ENCODE results near the gene TRMT1.

TRMT1 gene

DNA sequence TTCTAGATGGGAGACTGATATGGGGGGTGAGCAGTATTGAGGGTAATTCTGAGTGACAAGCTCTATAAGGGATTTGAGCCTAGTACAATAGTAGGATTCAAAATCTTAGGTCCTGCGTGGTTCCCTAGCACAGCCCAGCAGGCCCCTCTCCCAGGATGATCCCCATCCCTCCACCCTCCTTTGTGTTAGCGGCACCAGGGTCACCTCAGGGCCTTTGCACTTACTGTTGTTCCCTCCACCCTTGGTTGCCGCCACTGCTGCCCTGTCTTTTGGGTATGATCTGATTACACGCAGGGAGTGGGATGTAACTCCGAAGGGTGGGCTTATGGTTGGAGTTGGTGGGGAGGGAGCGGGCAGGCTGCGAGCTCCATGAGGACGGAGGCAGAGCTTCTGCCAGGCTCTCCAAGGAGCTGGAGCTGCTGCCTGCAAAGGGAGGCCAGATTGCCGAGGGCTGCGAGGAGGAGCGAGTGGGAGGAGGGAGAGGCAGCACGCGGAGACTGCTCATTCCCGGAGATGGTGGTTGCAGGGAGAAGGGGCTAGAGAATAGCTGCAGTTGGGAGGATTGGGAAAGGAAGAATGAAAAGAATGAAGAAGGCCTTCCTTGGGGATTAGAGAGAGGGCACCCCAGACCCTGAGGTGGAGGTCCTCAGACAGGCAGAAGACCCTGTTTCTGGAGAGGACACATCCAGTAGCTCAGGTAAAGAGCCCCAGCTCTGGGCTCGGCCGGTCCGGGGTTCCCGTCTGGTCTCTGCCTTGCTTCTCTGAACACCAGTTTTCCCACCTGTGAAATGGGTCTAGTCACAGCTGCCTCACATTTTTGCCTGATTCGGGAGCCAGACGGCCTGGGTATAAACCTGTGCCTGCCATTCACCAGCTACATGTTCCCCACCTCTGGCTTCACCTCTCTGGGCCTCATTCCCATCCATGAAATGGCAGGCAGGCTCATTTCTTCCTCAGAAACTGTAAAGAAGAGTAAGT is 6.7 kb upstream of the TRMT1 start:
- no peak for DNase-seq (ENCODE audit: low spot score)

DNA sequence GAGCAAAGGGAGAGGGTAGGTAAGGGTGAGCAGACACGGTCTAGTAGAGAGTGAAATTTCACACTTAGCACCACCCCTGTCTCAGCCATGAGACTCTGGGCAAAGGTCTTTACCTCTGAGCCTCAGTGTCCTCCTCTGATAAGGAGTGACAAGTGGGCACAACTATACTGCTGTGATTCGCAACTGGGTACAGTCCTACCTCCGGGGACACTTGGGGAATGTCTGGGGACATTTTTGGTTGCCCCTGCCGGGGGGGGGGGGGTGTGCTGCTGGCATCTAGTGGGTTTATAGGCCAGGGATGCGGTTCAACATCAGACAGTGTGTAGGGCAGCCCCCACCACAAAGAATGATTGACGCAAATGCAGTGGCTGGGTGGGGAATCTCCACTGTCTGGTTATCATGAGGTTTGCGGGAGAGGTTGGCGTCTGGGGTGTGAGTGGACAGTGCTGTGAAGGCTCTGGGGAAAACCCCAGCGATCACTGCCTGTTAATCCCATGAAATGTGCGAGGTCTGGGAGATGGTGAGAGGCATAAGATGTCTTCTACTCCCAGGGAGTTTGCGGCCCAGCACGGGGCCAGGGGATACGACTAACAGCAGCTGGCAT is 5.8 kb upstream of the TRMT1 start:
- no peak for DNase-seq (ENCODE audit: low spot score)

DNA sequence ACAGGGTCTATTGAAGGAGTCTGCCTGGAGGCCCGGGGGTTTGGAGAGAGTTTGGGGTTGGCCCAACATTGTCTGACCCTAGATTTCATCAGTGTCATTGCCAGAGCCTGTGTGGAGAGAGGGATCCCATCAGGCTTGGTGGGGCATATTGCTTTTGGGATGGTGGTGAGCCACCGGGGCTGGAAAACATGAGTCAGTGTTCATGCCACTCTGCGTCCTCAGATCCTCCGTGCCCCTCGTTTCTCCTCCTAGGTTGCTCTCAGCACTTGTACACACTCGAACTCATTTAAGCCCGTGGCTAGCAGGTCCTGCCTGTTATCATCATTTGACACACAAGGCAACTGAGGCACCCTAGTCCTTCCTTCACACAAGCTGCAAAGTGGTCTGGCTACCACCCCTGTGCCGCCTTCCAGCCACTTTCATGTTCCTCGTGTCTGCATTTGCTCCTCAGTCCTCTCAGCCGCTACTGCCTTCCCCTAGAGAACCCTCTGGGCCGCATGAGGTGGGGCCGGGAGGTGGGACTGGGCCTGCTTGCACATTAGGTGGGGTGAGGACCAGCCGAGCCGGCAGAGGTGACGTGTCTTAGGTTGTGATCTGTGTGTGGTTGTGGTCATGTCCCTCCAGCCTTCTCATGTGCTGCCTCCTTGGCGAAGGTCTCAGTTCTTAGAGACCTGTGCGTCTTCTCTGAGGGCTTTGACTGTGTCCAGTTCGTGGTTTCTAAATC is 5.2 kb upstream of the TRMT1 start:
- no peak for DNase-seq (ENCODE audit: low spot score)

DNA sequence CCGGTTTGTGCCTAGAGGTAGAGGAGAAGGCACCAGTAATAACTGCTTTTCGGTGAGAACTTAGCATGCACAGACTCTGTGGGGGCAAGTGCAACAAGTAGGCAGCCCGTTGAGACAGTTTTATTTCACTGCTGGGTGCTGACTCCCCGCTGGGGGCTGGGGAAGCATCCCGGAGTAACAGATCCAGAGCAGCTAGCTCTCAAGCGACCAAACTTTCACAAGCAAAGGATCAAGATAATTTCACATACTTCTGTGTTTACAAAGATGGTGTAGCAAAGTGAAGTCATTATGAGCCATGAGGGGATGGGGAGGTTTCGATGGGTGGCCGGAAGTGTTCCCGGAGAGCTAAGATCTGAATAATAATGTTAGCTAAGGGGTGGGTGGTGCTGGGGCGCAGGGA is 4.3 kb upstream of the TRMT1 start:
- no peak for DNase-seq (ENCODE audit: low spot score)

DNA sequence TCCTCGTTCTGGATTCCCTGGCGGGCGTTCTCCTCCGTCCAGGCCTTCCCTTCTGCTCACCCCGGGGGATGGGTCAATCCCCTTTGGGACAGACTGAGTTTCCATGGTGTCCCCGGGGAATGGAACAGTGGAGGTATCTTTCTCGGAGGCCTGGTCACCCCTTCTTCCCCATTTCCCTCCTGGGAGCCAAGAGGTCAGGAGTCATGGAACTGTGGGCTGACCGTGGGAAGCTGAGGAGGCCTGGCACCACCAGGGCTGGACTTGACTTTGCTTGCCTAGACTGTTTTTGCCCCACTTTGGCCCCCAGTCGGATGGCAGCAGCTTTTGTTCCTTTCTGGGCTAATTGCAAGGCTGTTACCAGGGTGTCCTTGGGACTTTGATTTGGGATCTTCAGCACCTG is 3.5 kb upstream of the TRMT1 start:
- DNase-seq (ENCODE audit: low spot score), result no peak

DNA sequence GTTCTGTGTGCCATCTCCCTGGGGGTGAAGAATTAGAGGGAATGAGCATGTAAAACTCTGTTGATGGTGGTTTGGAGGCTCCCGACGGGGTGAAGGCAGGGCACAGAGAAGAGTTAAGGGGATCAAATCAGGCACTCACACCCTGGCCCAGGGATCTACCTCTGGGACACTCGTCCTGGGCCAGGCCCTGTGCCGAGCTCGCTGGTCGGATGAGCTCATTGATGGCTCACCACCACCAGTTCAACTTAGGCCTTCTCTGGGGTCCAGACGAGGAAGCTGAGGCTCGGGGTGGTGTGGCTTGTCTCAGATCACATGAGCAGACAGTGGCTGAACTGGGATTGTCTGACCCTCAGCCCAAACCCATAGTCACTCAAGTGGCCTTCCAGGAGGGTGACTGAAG is 3.1 kb upstream of the TRMT1 start:
- DNase-seq (ENCODE audit: low spot score), result no peak

DNA sequence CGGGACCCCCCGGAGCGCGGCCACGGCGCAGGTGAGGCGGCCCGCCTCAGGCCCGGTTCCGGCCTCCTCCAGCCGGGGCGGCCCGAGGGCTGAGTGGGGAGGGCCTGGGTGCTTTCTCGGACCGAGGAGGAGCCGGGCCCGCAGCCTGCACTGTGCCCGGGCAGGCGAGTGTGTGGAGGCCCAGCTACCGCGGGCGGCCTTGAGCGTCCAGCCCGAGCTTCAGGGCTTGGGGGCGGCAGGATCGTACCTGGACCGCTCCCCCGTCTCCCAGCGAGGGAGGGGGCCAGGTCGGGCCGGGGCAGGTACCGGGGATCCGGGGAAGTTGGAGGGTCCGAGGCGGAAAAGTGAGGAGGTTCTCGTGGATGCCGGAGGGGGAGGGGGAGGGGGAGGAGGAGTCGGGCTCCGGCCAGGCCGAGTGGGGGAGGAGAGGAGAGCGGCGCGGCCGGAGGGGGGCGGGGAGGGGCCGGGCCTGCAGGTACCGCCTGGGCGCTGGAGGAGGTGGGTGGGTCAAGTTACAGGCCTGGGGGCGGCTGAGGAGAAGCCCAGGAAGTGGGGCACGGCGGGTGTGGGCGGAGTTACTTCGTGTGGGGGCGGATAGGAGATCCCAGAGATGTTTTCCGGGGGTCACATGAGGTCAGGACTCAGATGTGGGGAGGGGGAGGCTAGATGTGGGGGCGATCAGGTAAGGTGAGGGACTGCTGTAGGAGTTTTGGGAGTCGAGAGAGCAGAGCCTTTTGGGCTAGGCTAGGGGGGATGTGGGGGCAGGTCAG is 2.1 kb upstream of the TRMT1 start:
- peak; percentile 43 for DNase-seq (ENCODE audit: low spot score)

DNA sequence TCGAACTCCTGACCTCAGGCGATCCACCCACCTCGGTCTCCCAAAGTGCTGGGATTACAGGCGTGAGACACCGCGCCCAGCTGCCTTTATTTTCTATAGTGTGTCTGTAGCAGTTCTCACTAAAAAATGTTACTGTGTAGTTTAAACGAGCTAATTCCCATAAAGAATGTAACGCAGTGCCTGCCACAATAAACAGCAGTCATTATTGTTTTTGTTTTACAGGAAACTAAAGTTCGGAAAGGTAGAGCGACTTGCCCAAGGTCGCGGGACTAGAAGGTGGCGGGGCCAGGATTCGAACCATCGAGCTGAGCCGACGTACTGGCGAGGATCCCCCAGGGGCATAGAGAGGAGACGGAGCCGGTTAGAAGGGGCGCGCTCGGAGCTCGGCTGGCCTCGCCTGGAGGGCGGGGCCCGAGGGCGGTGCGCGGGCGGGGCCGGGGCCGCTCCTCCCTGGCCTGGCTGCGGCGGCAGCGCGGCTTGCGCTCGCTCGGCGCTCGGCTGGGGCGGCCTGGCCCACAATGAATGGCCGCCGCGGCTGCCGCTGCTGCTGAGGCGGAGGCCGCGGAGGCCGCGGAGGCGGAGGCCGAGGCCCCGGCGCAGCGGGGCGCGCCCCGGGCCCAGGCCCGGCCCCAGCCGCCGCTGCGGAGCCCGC is 1.4 kb upstream of the TRMT1 start, which contains the start of gene NACC1:
NACC1 (plus strand) TSS at position 493 of the 652 bp plus-strand sequence. CDS start 16,944 bp downstream, outside the sequence.
- DNase-seq (ENCODE audit: low spot score), result peak; percentile 94

DNA sequence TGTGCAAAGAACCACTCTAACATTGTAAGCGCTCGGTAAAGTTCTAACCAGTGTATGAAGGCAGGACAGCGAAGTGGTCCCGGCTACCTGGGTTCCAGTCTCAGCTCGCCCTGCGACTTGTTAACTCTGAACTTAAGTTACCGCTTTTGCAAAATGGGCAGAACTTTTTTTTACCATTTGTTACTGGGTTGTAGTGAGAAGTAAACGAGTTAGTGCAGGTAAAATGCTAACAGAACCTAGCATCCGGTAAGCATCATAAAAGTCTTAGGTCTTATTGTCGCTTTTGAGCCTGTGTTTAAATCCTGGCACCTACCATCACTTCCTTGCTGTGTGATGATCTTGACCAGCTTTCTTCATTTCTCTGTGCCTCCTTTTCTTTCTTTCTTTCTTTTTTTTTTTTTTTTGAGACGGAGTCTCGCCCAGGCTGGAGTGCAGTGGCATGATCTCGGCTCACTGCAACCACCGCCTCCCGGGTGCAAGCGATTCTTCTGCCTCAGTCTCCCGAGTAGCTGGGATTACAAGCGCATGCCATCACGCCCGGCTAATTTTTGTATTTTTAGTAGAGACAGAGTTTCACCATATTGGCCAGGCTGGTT is 734 bp upstream of the TRMT1 start:
- DNase-seq (ENCODE audit: low spot score), result no peak

DNA sequence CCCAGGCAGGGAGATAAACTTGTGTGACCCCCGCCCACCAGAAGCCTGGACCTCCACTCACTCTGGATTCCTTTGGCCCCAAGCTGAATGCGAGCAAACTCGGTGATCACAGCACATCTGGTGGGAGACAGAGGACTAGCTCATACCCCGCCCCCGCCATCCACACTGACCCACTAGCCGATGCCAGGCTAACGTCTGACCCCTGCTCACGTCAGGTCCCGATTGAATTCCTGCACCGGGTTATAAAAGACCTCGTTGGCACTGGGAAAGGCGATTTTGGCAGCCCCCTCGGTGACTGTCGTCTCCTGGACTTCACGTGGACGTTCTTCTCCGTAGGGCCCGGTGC is 631 bp downstream of the TRMT1 start:
- no peak for DNase-seq (ENCODE audit: low spot score)

DNA sequence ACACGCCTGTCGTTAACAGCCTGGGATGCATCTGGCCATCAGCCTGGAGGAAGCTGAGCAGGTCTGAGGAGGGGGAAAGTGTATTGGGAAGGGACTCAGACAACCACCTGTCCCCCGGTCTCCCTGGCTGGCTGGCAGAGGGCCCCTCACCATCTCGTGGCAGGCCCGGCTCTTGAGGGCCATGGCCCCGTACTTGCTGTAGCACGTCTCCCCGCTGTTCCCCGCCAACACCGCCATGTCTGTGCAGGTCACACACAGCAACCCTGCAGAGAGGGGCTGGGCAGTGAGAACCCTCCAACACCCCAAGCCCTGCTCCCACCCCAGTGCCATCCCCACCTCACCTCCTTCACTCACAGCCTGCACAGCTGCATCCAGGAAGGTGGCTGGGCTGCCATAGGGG is 4.0 kb downstream of the TRMT1 start:
- no peak for DNase-seq (ENCODE audit: low spot score)

DNA sequence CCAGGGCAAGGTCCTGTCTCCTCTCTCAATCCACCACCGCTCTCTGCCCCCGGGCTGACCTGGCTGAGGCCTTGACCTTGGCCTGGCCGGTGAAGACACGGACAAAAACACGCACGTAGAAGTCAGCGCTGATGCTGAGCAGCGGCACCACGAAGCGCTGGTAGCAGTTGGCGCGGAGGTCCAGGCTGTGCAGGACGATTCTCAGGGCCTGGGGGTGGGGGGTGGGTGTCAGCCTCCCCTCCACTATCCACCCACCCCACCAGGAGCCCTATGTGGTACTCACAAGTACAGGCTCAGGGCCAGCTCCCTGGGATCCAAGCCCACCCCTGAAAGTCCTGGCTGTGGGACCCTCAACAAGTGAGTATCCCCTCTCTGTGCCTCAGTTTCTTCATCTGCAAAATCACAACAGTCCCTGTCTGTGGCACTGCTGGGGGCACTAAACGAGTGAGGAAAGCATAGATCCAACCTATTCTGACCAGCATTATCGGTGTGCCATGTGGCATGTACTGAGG is 6.4 kb downstream of the TRMT1 start:
- DNase-seq (ENCODE audit: low spot score), result no peak

DNA sequence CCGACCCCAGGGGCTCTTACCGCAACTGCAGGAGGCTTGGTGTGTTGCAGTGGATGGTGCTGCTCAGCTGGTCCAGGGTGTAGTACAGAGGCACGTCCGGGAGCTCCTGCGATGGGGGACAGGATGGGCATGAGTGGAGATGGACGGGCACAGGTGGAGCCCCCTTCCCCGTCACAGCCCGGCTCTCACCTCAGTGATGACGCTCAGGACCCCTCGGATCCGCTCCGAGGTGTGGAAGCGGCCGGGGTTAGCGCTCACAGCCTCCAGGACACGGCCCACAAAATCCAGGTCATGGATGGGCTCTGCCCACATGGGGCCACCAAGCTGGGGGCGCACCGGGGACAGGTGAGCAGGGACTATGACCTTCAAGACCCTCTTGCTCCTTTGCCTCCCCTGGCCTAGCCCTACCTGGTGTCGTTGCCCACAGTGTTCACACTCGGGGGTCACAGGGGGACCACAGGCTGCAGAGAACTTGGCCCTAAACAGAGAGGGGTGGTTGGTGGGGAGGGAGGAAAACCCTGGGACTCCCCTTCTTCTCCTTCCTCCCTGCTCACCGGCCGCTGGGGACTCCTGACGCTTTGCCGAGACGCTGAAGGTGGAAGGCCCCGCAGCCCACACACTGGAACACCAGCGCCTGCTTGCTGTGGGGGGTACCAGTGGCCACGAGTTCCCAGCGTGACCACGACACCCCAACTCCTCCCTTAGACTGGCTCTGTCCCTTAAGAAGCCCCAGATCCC is 7.0 kb downstream of the TRMT1 start:
- no peak for DNase-seq (ENCODE audit: low spot score)

DNA sequence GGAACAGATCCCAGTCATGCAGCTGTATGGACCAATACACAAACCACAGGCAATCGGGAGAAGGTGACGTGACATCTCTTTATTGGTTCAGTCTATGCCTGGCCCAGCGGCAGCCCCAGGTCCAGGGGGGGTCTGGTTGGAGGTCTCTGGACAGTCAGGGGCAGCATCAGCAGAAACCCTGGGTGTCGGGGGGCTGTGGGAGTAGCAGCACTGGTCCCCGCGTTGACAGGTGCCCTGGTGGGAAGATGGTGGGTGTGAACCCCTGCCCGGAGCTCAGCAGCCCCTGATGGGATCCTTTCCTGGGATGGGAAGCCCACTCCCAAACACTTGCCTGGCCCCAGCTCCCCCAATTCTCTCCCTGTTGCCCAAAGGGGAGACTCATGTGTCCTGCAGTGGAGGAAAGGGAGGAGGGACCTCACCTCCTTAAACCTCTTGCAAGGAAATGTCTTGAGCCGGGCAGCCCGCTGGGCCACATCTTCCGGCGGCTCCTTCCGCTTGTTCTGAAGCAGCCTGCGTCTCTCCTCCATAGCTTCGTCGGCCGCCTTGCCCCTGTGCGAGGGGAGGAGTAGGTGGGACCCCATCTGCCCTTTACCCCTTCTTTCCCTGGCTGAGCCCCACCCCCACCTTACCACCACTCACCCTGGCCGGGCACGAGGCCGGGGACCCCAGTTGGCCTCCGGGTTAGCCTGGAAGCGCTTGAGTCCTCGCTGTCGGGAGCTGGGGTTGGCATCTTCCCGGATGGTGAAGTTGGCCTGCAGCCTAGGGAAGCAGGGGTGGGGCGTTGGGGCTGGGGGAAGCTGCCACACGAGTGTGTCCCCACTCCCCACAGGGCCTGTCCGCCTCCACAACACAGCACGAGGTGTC is 11.5 kb downstream of the TRMT1 start:
- no peak for DNase-seq (ENCODE audit: low spot score)

DNA sequence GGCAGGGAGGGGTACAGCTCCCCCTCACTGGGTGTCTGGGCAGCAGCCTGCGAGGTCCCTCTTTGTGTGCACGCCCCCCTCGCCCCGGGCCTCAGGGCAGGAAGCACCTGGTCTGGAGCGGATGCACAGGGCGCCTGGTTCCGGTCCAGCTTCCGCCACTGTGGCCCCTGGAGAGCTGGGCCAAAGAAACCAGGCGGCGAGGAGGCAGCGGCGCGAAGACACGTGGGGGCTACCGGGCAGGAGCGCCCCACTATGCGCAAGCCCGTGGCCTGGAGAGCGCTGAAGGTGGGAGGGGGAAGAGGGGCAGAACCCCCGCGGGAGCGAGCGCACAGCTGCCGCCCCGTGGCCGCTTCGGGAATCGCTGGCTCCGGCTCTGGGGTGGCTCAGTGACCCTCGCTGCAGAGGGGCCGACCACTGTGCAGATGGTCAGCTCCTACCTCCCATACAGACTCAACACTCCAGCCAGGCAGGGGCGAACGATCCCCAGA is 12.1 kb downstream of the TRMT1 start:
- no peak for DNase-seq (ENCODE audit: low spot score)

DNA sequence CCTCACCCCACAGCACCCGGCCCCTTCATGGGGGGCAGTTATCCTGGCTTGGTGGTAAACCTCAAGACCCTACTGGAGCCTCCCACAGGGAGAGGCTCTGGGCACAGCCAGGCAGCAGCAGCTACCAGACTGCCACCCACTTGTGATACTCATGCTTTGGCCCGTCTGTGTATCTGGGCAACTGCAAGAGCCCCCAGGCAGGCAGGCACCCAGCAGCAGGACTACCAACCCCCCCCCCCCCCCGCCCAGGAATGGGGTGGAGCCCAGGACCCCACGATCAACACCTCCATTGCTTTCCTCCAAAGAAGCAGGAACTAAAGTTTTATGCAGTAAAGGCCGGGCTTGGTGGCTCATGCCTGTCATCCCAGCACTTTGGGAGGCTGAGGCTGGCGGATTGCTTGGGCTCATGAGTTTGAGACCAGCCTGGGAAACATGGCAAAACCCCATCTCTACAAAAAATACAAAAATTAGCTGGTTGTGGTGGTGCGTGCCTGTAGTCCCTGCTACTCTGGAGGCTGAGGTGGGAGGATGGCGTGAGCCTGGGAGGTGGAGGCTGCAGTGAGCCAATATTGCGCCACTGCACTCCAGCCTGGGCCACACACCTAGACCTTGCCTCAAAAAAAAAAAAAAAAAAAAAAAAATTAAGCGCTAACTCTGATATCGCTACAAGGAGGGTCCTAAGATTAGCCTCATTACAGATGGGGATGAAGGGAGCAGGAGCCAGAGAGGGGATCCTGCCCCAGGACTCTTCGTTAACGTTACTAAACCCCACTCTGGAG is 12.8 kb downstream of the TRMT1 start:
- DNase-seq (ENCODE audit: low spot score), result no peak

DNA sequence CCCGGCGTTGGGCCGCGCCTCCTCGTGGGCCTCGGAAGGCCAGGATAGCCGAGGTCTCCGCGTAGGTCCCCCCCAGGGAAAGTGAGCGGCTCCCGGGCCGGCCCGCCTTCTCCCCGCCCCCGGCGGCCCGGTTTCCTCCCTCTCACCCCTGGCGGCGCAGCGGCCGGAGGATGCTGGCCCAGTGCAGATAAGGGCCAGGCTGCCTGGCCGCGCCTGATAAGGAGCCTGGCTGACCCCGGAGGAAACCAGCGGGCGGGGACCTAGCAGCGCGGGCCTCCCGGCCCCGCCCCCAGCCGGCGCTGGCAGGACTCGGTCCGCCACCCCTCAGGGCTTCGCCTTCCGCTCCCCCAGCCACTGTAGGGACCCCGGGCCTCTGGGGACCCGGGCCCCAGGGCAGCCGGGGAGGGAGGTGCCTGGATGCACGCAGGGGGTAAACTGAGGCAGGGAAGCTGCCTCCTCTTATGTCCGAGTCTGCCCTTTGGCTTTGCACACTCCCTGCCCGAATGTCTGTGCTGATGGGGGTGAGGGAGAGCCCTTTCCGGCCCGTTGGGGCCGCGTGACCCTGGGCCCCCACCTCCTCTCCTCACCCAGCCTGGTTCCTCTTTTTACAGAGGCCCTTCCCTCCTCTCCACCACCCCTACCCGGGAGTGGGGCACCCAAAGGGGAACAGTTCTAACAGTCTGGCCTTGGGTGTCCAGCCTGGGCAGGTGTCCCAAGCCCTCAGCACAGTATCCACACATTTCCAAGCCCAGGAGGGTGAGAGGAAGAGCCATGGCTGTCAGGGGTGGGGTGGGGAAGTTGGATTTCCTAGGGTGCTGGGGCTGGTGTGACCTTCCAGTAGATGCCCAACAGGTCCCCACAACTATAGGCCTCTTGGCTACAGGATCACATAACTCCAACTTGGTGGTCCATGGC is 13.6 kb downstream of the TRMT1 start, which contains the start of gene LYL1:
LYL1 (minus strand) TSS at position 193 of the 915 bp plus-strand sequence. CDS start 1,687 bp downstream, outside the sequence.
- peak; percentile 34 for DNase-seq (ENCODE audit: low spot score)
